Measurements from ENCODE around the gene AQP2.

- TF ChIP-seq CTCF (IDR thresholded peaks at IDR 0.05) (no peak), EZH2 (IDR thresholded peaks at IDR 0.05; ENCODE audit: borderline replicate concordance, insufficient read depth, low read depth, low read length, poor library complexity, severe bottlenecking) (no peak)
These were observed 2.8 kb upstream of the AQP2 start for GRCh38 chr12:49947593-49948226.
